K562 (cell line): Measurements from ENCODE around the gene LASP1. TPM values are rescaled to one million over a fixed set of nuclear protein-coding genes. Genes with fewer than 3 reads are reported as not detected.

ENCODE experiments used
- ATAC-seq: fragments of 200-7000 bp; cut with Tn5 transposase; 3 replicates; pipeline ENCODE4 v1.9.1; 2020; ENCODE audit warnings: moderate library complexity
- BruUV-seq: library from RNA; stranded (reverse); fragments of 400-500 nt; replicated peaks from 2 replicates; lab custom pipeline; 2021; lab: Mats Ljungman, UMichigan
- CTCF ChIA-PET: fragments of 300-600 bp; formaldehyde crosslinking; extraction: SDS; loops from one replicate; lab custom pipeline; 2021; ENCODE audit warnings: low intra/inter-chr PET ratio; lab: Yijun Ruan, JAX
- POLR2A ChIA-PET: fragments of 300-600, 350-650 bp; sonication (Branson Sonifier 250); formaldehyde crosslinking; extraction: SDS; loops from one replicate; lab custom pipeline; 2021; ENCODE audit warnings: antibody characterized with exemption, inconsistent platforms; lab: Yijun Ruan, JAX
- DNase-seq, 4 experiments: peaks; one replicate each; pipeline versions ENCODE4 v3.0.0 to v3.0.0-alpha.2; 2011 to 2018; ENCODE audit warnings: low spot score in 3 of 4, mixed read lengths in 3 of 4; ENCODE audit errors: extremely low read depth in 1 of 4
- FAIRE-seq: peaks from 2 replicates; lab custom pipeline; 2011; peaks lifted over from hg19 to GRCh38; lab: Jason Lieb, UNC
- H2AFZ ChIP-seq: 2 replicates; pipeline ENCODE4 v1.6.0; 2011; ENCODE audit warnings: low read depth, low read length, control low read depth, inconsistent platforms
- H3K27ac ChIP-seq: fragments of 200-600 bp; 3 replicates; pipeline ENCODE4 v1.8.0; 2011; ENCODE audit warnings: low read depth, mild to moderate bottlenecking, control low read depth, inconsistent platforms, low read length, moderate library complexity, mixed read lengths; ENCODE audit errors: extremely low read depth
- H3K27me3 ChIP-seq, 2 experiments: fragments of 300-600 bp in 1 of 2; 2 replicates in 1 of 2; 3 replicates in 1 of 2; pipeline versions ENCODE4 v1.6.0 to v1.8.0; 2011; ENCODE audit warnings: inconsistent platforms in 2 of 2, low read length in 2 of 2, mild to moderate bottlenecking in 1 of 2, mixed read lengths in 1 of 2, moderate library complexity in 1 of 2; ENCODE audit not compliant: control insufficient read depth in 2 of 2, insufficient read depth in 2 of 2
- H3K36me3 ChIP-seq: fragments of 300-600 bp; 3 replicates; pipeline ENCODE4 v1.8.0; 2011; ENCODE audit warnings: mild to moderate bottlenecking, low read length, inconsistent platforms; ENCODE audit not compliant: control insufficient read depth, insufficient read depth
- H3K4me1 ChIP-seq, 2 experiments: fragments of 200-600 bp in 1 of 2; replicated peaks in 1 of 2; 2 replicates in 1 of 2; 3 replicates in 1 of 2; pipeline versions ENCODE4 v1.5.1 to v1.8.0; 2011; ENCODE audit warnings: inconsistent platforms in 2 of 2, low read length in 2 of 2, mild to moderate bottlenecking in 1 of 2, mixed read lengths in 1 of 2, moderate library complexity in 1 of 2; ENCODE audit not compliant: control insufficient read depth in 2 of 2, insufficient read depth in 2 of 2
- H3K4me2 ChIP-seq: 2 replicates; pipeline ENCODE4 v1.6.1; 2011; ENCODE audit warnings: low read length, control low read depth, inconsistent platforms, mixed read lengths; ENCODE audit not compliant: insufficient read depth
- H3K4me3 ChIP-seq: fragments of 200-600 bp; sonication (generic), shearing (Covaris generic); 2 replicates; pipeline ENCODE4 v1.5.1; 2016; ENCODE audit warnings: control low read depth, inconsistent platforms
- H3K79me2 ChIP-seq: fragments of 200-600 bp; 3 replicates; pipeline ENCODE4 v1.8.0; 2011; ENCODE audit warnings: low read length, inconsistent platforms; ENCODE audit not compliant: control insufficient read depth, insufficient read depth
- H3K9ac ChIP-seq, 2 experiments: 2 replicates each; pipeline versions ENCODE4 v1.6.0 to v1.6.1; 2011; ENCODE audit warnings: low read depth in 2 of 2, low read length in 2 of 2, control low read depth in 1 of 2, inconsistent platforms in 1 of 2, mild to moderate bottlenecking in 1 of 2, mixed read lengths in 1 of 2; ENCODE audit not compliant: insufficient read depth in 1 of 2
- H3K9me1 ChIP-seq: one replicate; pipeline ENCODE4 v1.6.0; 2011; ENCODE audit warnings: inconsistent platforms, mild to moderate bottlenecking, low read length, moderate library complexity; ENCODE audit not compliant: control insufficient read depth, insufficient read depth
- H3K9me3 ChIP-seq: replicated peaks from 2 replicates; pipeline ENCODE4 v1.5.1; 2011; ENCODE audit warnings: low read depth, low read length, inconsistent platforms; ENCODE audit not compliant: control insufficient read depth, insufficient read depth
- H4K20me1 ChIP-seq: replicated peaks from 2 replicates; pipeline ENCODE4 v1.6.1; 2011; ENCODE audit warnings: low read length, inconsistent platforms, mixed read lengths; ENCODE audit not compliant: control insufficient read depth, insufficient read depth
- IRF2 ChIP-seq: sonication (generic); formaldehyde crosslinking; IDR thresholded peaks from 2 replicates; pipeline ENCODE4 v1.8.1; 2022; ENCODE audit warnings: mild to moderate bottlenecking, missing genetic modification reagents
- NFIC ChIP-seq: fragments of 450-650 bp; IDR thresholded peaks from 2 replicates; pipeline ENCODE4 v1.6.1; 2017; ENCODE audit warnings: mild to moderate bottlenecking, inconsistent platforms
- POLR2A ChIP-seq: fragments of 450-650 bp; conservative IDR thresholded peaks from 2 replicates; pipeline ENCODE4 v1.6.1; 2016
- POLR2G ChIP-seq: fragments of 200-400 bp; formaldehyde crosslinking; IDR thresholded peaks from 2 replicates; pipeline ENCODE4 v1.6.1; 2017; ENCODE audit warnings: low read depth, mild to moderate bottlenecking, antibody characterized with exemption, low read length, moderate library complexity
- RBM22 ChIP-seq: fragments of 200-400 bp; formaldehyde crosslinking; IDR thresholded peaks from 2 replicates; pipeline ENCODE4 v1.6.1; 2018; ENCODE audit warnings: low read length, low read depth; ENCODE audit not compliant: poor library complexity, severe bottlenecking
- ZNF609 ChIP-seq: sonication (generic); formaldehyde crosslinking; IDR thresholded peaks from 2 replicates; pipeline ENCODE4 v1.8.1; 2023; ENCODE audit warnings: missing genetic modification reagents, mild to moderate bottlenecking, borderline replicate concordance
- ZNF707 ChIP-seq: fragments of 250-450 bp; sonication (Bioruptor Pico); conservative IDR thresholded peaks from 2 replicates; pipeline ENCODE4 v1.8.0; 2022; ENCODE audit warnings: inconsistent platforms, mild to moderate bottlenecking, moderate library complexity
- WGBS: fragments of 100-300 bp; shearing (Covaris generic); methylation state at CpG from one replicate; pipeline ENCODE4 v1.1.6; 2016; ENCODE audit warnings: low coverage, mixed read lengths; ENCODE audit not compliant: insufficient coverage; ENCODE audit errors: missing lambda C conversion rate; 5-methylcytosine and 5-hydroxymethylcytosine counted together
- in situ Hi-C: fragments of 300-500 bp; cut with MboI; formaldehyde crosslinking; loops from 4 replicates; pipeline ENCODE4 v1.15.0; 2018; ENCODE audit warnings: inconsistent platforms, mixed read lengths
- intact Hi-C: fragments of 100-400 bp; cut with micrococcal nuclease; formaldehyde crosslinking; loops from 2 replicates; pipeline ENCODE4 v1.14.2; 2022
- polyA plus RNA-seq, 8 experiments: library from polyadenylated mRNA; depleted of rRNA in 4 of 8; stranded (reverse) in 5 of 8; unstranded in 3 of 8; fragments of >200 nt; fragmentation: Nextera tagmentation in 2 of 8; fragmentation: Illumina TruSeq in 1 of 8; extraction: Ambion mirVana in 2 of 8; extraction: Trizol in 1 of 8; gene quantifications; 2 replicates each; pipeline versions ENCODE4 v1.2.1 to v1.2.3, GENCODE V29; 2011 to 2014; ENCODE audit warnings: inconsistent platforms in 1 of 8, missing spikeins in 1 of 8
- total RNA-seq, 7 experiments: library from RNA; depleted of rRNA in 6 of 7; stranded (reverse); fragments of >200 nt in 6 of 7; fragmentation: Illumina TruSeq in 2 of 7; extraction: Trizol in 2 of 7; gene quantifications; 2 replicates each; pipeline versions ENCODE4 v1.2.1 to v1.2.3, GENCODE V29; 2011 to 2021; ENCODE audit warnings: low replicate concordance in 1 of 7

The LASP1 gene
- total and polyA plus RNA-seq, 9 of the 15 experiments (the other 6 are each of a cell fraction or from before 2014, with no cell fraction given), result 23.0 to 125 (median 55.3) TPM

DNA sequence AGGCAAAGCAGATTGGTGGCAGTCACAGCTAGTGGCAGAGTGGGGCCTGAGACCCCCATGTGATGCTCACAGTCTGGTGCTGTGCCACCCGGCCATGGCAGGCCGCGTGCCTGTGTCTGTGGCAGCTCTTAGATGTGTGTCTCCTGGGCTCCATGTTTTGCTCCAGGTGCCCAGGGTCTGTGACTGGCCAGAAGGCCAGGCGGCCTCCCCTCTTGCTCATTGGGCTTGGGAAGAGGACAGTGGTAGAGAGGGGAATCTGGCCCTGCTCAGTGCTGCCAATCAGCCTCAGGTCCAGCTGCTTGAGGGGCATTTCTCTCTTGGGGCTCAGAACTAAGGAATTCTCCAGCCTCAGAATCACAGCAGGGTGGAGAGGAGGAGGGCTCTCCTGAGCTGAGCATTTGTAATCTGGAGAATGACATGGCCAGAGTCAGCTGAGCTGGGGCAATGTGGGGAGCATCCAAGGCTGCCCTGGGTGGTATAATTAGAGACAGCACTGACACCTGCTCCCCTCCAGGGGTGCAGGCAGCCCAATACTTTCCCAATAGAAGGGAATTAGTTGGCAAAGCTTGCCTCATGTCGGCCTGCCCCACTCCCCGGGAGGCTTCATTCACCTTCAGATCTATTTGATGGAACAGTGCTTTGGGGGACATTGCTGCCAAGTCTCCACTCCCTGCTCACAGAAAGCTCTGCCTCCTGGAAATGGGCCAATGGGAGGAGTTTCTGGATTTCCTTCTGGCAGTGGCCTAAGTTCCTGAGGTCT, 52.9 kb downstream of the LASP1 start:
- H3K4me1 ChIP-seq, result peaks cover 7 to 9% of the 10 kb centered on the region in 2 experiments; a peak in 3 of 5 replicates
- ChIA-PET CTCF (interaction anchor here (0.5 kb wide), 1 partner anchor 54 kb away, joined by 5 read pairs; no protein-coding TSS in a partner anchor), POLR2A (interaction anchor here (0.7 to 2.5 kb wide), 7 partner anchors 9 to 478 kb away, joined by 3 to 7 read pairs (median 4); no protein-coding TSS in a partner anchor)
- no peaks in the 10 kb centered on the region for H3K27me3 ChIP-seq
- peak; percentile 33 for TF ChIP-seq RBM22
- peak; percentile 43; the same call in 1 of the 2 replicates for TF ChIP-seq POLR2G
- TF ChIP-seq ZNF707 (CRISPR knock-in tag), result no peak
- TF ChIP-seq NFIC, result peak; percentile 62
- no peak for TF ChIP-seq IRF2 (CRISPR knock-in tag)
- TF ChIP-seq ZNF609, result no peak
- 0 out of 2 replicates have a peak, but pooled peaks have one; percentile 13 for TF ChIP-seq POLR2A
- no peak overlapping the region for H3K4me3 ChIP-seq
- no peaks in the 10 kb centered on the region for H3K9me3 ChIP-seq
- FAIRE-seq (no peak), DNase-seq (peak in 2 of 4 experiments; percentile 27 to 36), ATAC-seq (peak; percentile 22; the same call in 2 of the 3 replicates)
- no TSS peak for BruUV-seq
- intact Hi-C loops, result no loop called here
- no peaks in the 10 kb centered on the region for H3K79me2 ChIP-seq
- H3K4me2 ChIP-seq, result no peak overlapping the region
- H3K27ac ChIP-seq, result no peak overlapping the region
- peak overlapping the region in 1 of 2 experiments; percentile 26; a peak in 1 of 4 replicates for H3K9ac ChIP-seq
- H4K20me1 ChIP-seq, result no peaks in the 10 kb centered on the region; the same call in 1 of the 2 replicates
- 41% methylated on average over 5 of the region's 6 CpGs for WGBS
- in situ Hi-C loops, result no loop called here
- H2AFZ ChIP-seq, result no peak overlapping the region
- H3K36me3 ChIP-seq, result peaks cover 26% of the 10 kb centered on the region; the same call in 1 of the 3 replicates
- H3K9me1 ChIP-seq, result no peaks in the 10 kb centered on the region
